ENCODE data around the gene THAP8.

The THAP8 gene, protein sequence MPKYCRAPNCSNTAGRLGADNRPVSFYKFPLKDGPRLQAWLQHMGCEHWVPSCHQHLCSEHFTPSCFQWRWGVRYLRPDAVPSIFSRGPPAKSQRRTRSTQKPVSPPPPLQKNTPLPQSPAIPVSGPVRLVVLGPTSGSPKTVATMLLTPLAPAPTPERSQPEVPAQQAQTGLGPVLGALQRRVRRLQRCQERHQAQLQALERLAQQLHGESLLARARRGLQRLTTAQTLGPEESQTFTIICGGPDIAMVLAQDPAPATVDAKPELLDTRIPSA
- long read RNA-seq, transcript THAP8-201 (4 exons, 1,825 nt) = major isoform, 18 of 22 reads
- long read RNA-seq, partial matches to known transcripts = 0 of 22 reads
- long read RNA-seq, other reads (novel, unspliced or antisense) = 4 of 22 reads

DNA sequence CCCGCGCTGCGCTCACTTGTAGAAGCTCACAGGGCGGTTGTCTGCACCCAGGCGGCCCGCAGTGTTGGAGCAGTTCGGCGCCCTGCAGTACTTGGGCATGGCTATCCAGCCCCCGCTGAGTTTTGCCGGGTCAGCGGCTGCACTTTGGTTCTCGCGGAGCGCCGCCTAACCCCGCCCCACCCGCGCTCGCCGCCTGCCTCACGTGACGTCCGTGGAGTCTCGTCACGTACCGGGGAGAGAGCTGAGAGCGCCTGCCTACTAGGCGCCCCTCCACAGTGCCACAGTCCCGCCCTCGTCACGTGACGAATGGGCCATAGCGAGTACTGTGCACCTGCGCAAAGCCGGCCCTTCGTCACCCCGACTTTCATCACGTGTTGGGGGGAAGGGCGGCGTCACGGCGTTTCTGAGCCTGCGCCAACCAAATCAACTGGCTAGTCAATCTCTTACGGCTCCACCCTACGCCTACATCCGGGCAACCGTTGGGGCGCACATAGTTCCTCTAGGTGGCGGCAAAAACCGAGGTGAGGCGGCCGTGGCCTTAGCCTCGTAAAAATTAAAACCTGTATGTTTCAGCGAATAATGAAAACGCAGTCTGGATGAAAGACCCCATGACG, at the start of gene THAP8:
Gene THAP8, minus strand, starts transcription at position 167 of the 614 bp plus-strand sequence. Its CDS starts 68 bp downstream, at position 99.
- DNase-seq (ENCODE audit: low read depth in 1 of 2, low spot score in 1 of 2) = peak; percentile 98 to 100
- Histone ChIP-seq H3K27me3 (ENCODE audit: insufficient read depth, poor library complexity, severe bottlenecking) (no peaks in the 10 kb centered on the region), H3K27ac (replicated peaks) (peak within 1 kb of the TSS; percentile 88), H3K4me3 (replicated peaks; ENCODE audit: insufficient read depth, low read length) (peak within 1 kb of the TSS; percentile 88)
- TF ChIP-seq, protein P1, sequence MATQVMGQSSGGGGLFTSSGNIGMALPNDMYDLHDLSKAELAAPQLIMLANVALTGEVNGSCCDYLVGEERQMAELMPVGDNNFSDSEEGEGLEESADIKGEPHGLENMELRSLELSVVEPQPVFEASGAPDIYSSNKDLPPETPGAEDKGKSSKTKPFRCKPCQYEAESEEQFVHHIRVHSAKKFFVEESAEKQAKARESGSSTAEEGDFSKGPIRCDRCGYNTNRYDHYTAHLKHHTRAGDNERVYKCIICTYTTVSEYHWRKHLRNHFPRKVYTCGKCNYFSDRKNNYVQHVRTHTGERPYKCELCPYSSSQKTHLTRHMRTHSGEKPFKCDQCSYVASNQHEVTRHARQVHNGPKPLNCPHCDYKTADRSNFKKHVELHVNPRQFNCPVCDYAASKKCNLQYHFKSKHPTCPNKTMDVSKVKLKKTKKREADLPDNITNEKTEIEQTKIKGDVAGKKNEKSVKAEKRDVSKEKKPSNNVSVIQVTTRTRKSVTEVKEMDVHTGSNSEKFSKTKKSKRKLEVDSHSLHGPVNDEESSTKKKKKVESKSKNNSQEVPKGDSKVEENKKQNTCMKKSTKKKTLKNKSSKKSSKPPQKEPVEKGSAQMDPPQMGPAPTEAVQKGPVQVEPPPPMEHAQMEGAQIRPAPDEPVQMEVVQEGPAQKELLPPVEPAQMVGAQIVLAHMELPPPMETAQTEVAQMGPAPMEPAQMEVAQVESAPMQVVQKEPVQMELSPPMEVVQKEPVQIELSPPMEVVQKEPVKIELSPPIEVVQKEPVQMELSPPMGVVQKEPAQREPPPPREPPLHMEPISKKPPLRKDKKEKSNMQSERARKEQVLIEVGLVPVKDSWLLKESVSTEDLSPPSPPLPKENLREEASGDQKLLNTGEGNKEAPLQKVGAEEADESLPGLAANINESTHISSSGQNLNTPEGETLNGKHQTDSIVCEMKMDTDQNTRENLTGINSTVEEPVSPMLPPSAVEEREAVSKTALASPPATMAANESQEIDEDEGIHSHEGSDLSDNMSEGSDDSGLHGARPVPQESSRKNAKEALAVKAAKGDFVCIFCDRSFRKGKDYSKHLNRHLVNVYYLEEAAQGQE (IDR thresholded peaks at IDR 0.05; ENCODE audit: insufficient replicate concordance, low read depth) = no peak
- TF ChIP-seq, protein P2, sequence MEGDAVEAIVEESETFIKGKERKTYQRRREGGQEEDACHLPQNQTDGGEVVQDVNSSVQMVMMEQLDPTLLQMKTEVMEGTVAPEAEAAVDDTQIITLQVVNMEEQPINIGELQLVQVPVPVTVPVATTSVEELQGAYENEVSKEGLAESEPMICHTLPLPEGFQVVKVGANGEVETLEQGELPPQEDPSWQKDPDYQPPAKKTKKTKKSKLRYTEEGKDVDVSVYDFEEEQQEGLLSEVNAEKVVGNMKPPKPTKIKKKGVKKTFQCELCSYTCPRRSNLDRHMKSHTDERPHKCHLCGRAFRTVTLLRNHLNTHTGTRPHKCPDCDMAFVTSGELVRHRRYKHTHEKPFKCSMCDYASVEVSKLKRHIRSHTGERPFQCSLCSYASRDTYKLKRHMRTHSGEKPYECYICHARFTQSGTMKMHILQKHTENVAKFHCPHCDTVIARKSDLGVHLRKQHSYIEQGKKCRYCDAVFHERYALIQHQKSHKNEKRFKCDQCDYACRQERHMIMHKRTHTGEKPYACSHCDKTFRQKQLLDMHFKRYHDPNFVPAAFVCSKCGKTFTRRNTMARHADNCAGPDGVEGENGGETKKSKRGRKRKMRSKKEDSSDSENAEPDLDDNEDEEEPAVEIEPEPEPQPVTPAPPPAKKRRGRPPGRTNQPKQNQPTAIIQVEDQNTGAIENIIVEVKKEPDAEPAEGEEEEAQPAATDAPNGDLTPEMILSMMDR (IDR thresholded peaks at IDR 0.05; ENCODE audit: insufficient read depth, low read length) = peak; percentile 9
- TF ChIP-seq POLR2AphosphoS5 (IDR thresholded peaks at IDR 0.05; ENCODE audit: low read depth) = peak; percentile 40; the same call in 1 of the 2 replicates

DNA sequence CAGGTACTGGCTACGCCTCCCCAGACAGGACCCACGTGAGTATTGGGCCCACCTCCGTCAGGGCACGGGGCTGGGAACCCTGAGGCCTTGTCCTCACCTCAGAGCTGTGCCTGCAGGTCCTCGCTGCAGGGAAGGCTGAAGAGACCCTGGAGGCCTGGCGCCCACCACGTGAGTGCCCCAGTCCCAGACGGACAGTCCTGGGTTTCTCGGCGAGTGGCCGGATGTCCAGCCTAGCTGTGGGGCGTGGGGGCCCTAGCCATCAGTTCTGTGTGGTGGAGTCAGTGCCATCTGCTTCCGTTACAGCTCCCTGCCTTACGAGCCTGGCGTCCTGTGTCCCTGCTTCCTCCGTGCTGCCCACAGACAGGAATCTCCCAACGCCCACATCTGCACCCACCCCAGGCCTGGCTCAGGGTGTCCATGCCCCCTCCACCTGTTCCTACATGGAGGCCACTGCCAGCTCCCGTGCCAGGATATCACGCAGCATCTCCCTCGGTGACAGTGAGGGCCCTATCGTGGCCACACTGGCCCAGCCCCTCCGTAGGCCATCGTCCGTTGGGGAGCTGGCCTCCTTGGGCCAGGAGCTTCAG, 49.0 kb upstream of the THAP8 start:
- Histone ChIP-seq H3K4me3 (replicated peaks; ENCODE audit: insufficient read depth, low read length) (no peak overlapping the region), H3K27me3 (ENCODE audit: insufficient read depth, poor library complexity, severe bottlenecking) (no peaks in the 10 kb centered on the region), H3K27ac (replicated peaks) (no peak overlapping the region)
- TF ChIP-seq, protein P1 (IDR thresholded peaks at IDR 0.05; ENCODE audit: insufficient replicate concordance, low read depth) = no peak
- TF ChIP-seq POLR2AphosphoS5 (IDR thresholded peaks at IDR 0.05; ENCODE audit: low read depth) = no peak
- TF ChIP-seq SPI1 (IDR thresholded peaks at IDR 0.05; ENCODE audit: borderline replicate concordance, low read depth) = no peak
- TF ChIP-seq, protein P2 (IDR thresholded peaks at IDR 0.05; ENCODE audit: insufficient read depth, low read length) = no peak
- TF ChIP-seq GABPA (IDR thresholded peaks at IDR 0.05; ENCODE audit: low read depth) = no peak
- DNase-seq (ENCODE audit: low read depth in 1 of 2, low spot score in 1 of 2) = no peak

DNA sequence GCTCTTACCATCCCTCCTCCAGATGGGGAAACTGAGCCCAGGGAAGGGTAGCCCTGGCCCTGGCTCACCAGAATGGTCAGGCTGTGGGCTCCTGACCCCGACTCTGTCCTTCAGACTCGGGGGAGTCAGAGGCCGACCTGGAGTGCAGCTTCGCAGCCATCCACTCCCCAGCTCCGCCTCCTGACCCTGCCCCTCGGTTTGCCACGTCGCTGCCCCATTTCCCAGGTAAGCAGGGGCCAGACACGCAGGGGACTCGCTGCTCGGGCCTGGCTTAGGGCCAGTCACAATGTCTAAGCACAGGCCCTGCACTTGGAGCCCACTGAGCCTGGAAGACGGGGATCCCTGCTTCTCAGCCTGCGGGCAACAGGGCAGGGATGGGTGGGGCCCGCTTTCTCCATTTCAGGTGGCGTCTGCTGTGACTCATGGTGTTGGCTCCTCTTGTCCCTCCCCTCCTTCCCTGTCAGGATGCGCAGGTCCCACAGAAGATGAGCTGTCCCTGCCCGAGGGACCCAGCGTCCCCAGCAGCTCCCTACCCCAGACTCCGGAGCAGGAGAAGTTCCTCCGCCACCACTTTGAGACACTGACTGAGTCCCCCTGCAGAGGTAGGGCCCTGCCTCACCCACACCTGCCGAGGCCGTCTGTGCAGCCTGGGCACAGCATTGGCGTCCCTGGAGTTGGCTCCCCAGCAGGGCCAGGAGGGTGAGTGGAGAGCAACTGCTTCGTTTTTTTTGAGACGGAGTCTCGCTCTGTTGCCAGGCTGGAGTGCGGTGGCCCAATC, 47.7 kb upstream of the THAP8 start:
- Histone ChIP-seq H3K27me3 (ENCODE audit: insufficient read depth, poor library complexity, severe bottlenecking) (no peaks in the 10 kb centered on the region), H3K27ac (replicated peaks) (no peak overlapping the region), H3K4me3 (replicated peaks; ENCODE audit: insufficient read depth, low read length) (no peak overlapping the region)
- DNase-seq (ENCODE audit: low read depth in 1 of 2, low spot score in 1 of 2) = no peak
- TF ChIP-seq, protein P1 (IDR thresholded peaks at IDR 0.05; ENCODE audit: insufficient replicate concordance, low read depth) = no peak
- no peak for TF ChIP-seq POLR2AphosphoS5 (IDR thresholded peaks at IDR 0.05; ENCODE audit: low read depth)
- TF ChIP-seq GABPA (IDR thresholded peaks at IDR 0.05; ENCODE audit: low read depth) = no peak
- TF ChIP-seq, protein P2 (IDR thresholded peaks at IDR 0.05; ENCODE audit: insufficient read depth, low read length) = no peak
- TF ChIP-seq SPI1 (IDR thresholded peaks at IDR 0.05; ENCODE audit: borderline replicate concordance, low read depth) = no peak

All from HL-60 (cell line).